Measurements from ENCODE around the gene ZBTB47. TPM values are rescaled to one million over a fixed set of nuclear protein-coding genes. Genes with fewer than 3 reads are reported as not detected.
A peak's percentile ranks its signal among the peaks of the same experiment; 100 is the strongest.

The ZBTB47 gene
- polyA plus RNA-seq, 5 donors, result 10.0 to 17.3 (median 13.1) TPM

GRCh38 chr3:42652611-42653302, 740 bp upstream of the ZBTB47 start:
- DNase-seq, result peak in 1 of 2 donors; percentile 18

DNA sequence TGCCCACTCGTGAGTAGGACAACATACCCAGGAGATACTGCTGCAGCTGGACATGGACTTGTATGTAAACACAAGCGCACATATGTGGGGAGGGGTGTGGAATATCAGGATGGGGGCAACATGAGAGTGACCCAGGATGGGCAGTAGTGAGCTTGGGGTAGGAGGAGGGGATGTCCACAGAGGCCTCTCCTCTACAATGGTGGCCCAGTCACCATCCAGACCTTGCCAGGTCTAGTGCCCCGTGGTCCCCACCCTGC, 266 bp upstream of the ZBTB47 start:
- no peak for DNase-seq

- peak; percentile 42 to 54 for DNase-seq
These were observed 1.1 kb downstream of the ZBTB47 start for GRCh38 chr3:42654331-42655201.

- DNase-seq, result no peak
These were observed 1.9 kb downstream of the ZBTB47 start for GRCh38 chr3:42655331-42655888.

GRCh38 chr3:42655980-42656679, 2.6 kb downstream of the ZBTB47 start:
- DNase-seq, result no peak

DNA sequence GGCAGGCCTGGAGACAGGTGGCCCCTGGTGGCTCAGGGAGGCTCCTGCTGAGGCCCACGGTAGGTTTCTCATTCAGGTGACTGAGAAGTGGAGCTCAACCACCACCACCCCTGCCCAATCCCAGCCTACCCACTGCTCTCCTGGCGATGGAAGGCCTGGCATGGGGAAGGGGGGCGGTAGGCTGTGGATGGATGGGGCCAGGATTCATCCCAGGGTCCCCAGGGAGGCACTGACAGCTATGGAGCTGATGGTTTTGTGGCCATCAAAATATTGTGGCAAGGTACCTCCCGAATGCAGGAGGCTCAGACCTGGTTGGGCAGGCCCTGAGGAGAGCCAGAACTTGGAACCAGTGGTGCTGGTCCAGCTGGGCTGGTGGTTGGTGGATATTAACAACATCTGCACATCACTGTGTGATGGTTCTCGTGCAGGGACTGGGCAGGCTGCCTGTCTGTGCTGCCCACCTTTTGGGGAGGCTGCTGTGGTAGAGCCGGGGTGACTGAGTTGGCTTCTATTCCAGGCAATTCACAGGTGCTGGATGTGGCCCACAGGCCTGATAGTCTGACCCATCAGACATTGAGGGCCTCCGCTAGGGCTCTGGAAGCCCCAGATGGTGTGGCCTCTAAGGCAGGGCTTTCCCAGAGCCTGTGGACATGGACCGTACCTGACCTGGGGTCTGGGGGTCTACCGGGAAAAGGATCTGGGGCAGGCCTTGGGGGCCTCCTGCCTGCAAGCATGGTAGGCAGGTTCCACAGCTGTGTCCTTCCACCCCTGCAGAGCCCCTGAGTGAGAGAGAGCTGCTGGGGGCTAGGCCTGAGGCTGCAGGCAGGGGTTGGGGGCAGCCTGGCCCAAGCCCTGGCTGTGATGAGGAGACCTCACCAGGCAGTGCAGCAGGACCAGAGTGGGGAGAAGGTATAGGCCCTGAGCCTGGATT, 3.4 kb downstream of the ZBTB47 start:
- no peak for DNase-seq

- no peak for DNase-seq
These were observed 4.2 kb downstream of the ZBTB47 start for GRCh38 chr3:42657675-42658074.

DNA sequence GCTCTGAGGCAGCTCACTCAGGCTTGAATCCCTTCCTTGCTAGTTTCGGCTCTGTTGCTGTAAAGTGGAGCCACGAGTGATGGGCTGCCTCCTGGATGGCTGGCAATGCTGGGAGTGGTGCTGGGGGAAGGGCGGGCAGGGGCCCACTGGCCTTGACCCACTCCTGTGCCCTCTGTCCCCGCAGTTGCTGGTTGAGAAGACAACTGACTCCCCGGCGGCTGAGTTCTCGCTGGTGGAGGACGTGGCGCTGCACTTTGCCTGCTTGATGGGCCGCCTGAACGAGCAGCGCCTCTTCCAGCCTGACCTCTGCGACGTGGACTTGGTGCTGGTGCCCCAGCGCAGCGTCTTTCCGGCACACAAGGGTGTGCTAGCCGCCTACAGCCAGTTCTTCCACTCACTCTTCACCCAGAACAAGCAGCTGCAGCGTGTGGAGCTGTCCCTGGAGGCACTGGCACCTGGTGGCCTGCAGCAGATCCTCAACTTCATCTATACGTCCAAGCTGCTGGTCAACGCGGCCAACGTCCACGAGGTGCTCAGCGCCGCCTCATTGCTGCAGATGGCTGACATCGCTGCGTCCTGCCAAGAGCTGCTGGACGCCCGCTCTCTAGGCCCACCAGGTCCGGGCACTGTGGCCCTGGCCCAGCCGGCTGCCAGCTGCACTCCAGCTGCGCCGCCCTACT, 4.7 kb downstream of the ZBTB47 start:
- no peak for DNase-seq

GRCh38 chr3:42658771-42659390, 5.4 kb downstream of the ZBTB47 start:
- DNase-seq, result no peak

- DNase-seq, result no peak
These were observed 6.1 kb downstream of the ZBTB47 start for GRCh38 chr3:42659451-42660130.

DNA sequence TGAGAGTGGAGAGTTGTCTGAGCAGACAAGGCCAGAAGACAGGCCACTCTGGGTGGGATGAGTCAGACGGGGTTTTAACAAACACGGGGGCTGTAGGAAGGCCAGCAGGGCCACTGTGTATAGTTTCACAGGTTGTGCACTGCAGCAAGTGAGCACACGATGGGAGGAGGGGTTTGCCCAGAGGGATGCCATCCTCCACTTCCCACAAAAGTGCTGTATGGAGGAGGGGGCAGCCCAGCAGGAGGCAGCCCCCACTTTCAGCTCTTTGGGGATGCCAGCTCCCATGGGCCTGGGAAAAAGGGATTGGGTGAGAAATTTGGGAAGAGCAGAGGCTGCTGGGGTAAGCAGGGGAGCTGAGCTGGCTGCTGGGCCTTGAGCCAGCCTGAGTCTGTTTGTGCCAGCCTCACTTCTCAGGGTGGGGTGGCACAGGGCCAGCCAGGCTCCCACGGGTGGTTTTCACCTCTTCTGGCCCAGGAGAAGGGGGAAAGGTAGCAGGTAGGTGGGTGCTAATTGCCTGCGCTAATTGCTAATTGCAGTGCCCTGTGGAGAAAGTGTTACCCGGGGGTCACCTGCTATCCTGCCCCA, 6.7 kb downstream of the ZBTB47 start:
- DNase-seq, result no peak

- DNase-seq, result no peak
These were observed 7.4 kb downstream of the ZBTB47 start for GRCh38 chr3:42660898-42661297.

DNA sequence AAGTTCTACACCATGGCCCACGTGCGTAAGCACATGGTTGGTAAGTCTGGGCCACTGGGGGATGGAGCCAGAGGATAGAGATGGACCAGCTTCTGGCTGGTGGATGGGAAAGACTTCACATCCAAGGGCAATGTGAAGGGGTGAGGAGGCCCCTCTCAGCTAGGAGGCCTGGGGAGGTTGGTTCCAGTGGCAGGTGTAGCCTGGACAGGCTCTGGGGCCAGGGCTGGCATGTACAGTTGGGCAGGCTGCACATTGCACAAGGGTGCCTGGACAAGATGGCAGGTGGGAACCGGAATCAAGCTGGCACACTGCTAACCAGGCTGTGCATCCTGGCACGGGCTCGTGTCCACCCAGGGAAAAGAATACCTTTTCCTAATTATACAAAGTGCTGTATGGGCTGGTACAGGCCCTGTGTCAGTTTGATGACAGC, 8.1 kb downstream of the ZBTB47 start:
- DNase-seq, result no peak

- DNase-seq, result no peak
These were observed 8.7 kb downstream of the ZBTB47 start for GRCh38 chr3:42662037-42662812.

DNA sequence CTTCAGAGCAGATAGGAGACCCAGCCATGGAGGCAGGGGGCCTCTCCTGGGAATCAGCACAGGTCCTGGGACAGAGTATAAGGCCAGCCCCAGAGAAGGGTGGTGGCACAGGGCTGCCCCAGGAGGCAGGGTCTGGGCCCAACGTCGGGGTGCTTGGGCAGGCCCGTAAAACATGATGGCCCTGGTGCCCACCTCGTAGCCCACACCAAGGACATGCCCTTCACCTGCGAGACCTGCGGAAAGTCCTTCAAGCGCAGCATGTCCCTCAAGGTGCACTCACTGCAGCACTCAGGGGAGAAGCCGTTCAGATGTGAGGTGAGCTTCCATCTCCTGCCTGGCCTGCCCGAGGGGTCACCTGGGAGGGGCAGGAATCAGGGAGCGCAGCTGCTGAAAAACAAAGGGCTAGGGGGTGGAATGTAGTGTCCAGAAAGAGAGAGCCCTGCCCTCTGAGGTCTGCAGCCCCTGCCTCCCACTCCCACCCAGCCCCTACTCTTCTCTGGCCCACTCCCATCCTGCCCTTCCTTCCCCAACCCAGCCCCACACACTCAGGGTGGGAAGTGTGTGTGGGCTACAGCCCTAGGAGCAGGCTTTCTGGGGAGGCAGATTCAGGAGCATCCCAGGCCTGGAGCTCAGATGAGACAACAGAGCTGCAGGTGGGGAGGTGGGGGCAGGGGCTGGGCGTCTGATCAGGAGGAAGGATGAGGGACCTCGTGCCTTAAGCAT, 9.5 kb downstream of the ZBTB47 start:
- DNase-seq, result no peak

DNA sequence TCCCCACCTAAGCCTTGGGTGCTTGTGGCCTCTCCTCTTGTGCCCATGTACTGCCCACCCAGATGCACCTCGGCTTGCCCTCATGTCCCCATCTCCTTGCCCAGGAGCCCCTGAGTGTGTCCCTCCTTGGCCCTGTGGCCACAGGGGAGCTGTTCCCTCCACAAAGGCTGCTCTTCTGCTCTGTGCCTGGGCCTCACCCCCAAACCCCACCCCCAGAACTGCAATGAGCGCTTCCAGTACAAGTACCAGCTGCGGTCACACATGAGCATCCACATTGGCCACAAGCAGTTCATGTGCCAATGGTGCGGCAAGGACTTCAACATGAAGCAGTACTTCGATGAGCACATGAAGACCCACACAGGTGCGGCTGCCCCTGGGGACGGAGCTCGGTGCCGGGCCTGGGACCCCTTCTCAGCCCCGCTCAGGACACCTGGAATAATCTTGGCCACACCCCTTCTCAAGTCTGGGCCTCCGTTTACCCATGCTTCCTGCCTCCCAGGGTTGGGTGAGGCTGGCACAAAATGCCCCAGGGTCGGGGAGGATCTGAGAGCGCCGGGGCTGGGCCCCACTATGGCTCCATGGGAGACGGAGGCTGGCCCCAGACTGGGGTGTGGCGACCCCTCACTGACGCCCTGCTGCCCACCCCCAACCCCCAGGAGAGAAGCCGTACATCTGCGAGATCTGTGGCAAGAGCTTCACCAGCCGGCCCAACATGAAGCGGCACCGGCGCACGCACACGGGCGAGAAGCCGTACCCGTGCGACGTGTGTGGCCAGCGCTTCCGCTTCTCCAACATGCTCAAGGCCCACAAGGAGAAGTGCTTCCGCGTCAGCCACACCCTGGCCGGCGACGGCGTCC, 10.3 kb downstream of the ZBTB47 start:
- DNase-seq, result no peak

- no peak for DNase-seq
These were observed 10.9 kb downstream of the ZBTB47 start for GRCh38 chr3:42664438-42664803.
